Activated naive CD4-positive, alpha-beta T cell treated with anti-CD3 and anti-CD28 coated beads for 36 hours (primary cell): ENCODE data around the gene KIAA1328. TPM values are rescaled to one million over a fixed set of nuclear protein-coding genes. Genes with fewer than 3 reads are reported as not detected.
A peak's percentile ranks its signal among the peaks of the same experiment; 100 is the strongest.

ENCODE experiments used
- CTCF ChIA-PET: fragments of 350-600 bp; sonication (Branson Sonifier 250); formaldehyde crosslinking; loops from one replicate; lab custom pipeline; 2021; ENCODE audit warnings: antibody characterized with exemption; lab: Charles Lee
- DNase-seq: peaks from one replicate; pipeline ENCODE4 v3.0.0-alpha.2; 2020
- H3K27ac Mint-ChIP-seq: one replicate; pipeline ENCODE4 v1.8.0; 2021; ENCODE audit warnings: mild to moderate bottlenecking, mixed read lengths
- H3K27me3 Mint-ChIP-seq: one replicate; pipeline ENCODE4 v1.8.0; 2021; ENCODE audit warnings: low read depth, mixed read lengths
- H3K36me3 Mint-ChIP-seq: one replicate; pipeline ENCODE4 v1.8.0; 2021; ENCODE audit warnings: low read depth, mixed read lengths
- H3K4me1 Mint-ChIP-seq: one replicate; pipeline ENCODE4 v1.8.0; 2021; ENCODE audit warnings: low read depth, mixed read lengths
- H3K4me3 Mint-ChIP-seq: one replicate; pipeline ENCODE4 v1.8.0; 2021; ENCODE audit warnings: mild to moderate bottlenecking, moderate library complexity, mixed read lengths
- H3K9me3 Mint-ChIP-seq: one replicate; pipeline ENCODE4 v1.8.0; 2021; ENCODE audit warnings: mixed read lengths
- intact Hi-C: fragments of 100-400 bp; cut with micrococcal nuclease; formaldehyde crosslinking; loops from one replicate; pipeline ENCODE4 v1.15.1; 2023
- total RNA-seq, 2 experiments: library from RNA; stranded (reverse); gene quantifications; one replicate each; pipeline ENCODE4 v1.2.3, GENCODE V29; 2021

Gene KIAA1328
- total RNA-seq, 2 experiments from 2014 or later = 7.2 to 7.8 TPM

GRCh38 chr18:37207343-37207742 is 378.4 kb downstream of the KIAA1328 start:
- Mint-ChIP-seq H3K9me3 (peaks cover 5% of the 10 kb centered on the region), H3K4me1 (no peaks in the 10 kb centered on the region), H3K27me3 (no peaks in the 10 kb centered on the region), H3K36me3 (peaks cover 19% of the 10 kb centered on the region), H3K4me3 (no peak overlapping the region), H3K27ac (no peak overlapping the region)
- no peak for DNase-seq
- CTCF ChIA-PET = interaction anchor here (0.7 kb wide), 1 partner anchor 171 kb away, joined by 3 read pairs; no protein-coding TSS in a partner anchor
- intact Hi-C loops = no loop called here

GRCh38 chr18:37210781-37211180 is 381.9 kb downstream of the KIAA1328 start:
- intact Hi-C loops = no loop called here
- no peaks in the 10 kb centered on the region for H3K27me3 Mint-ChIP-seq

DNA sequence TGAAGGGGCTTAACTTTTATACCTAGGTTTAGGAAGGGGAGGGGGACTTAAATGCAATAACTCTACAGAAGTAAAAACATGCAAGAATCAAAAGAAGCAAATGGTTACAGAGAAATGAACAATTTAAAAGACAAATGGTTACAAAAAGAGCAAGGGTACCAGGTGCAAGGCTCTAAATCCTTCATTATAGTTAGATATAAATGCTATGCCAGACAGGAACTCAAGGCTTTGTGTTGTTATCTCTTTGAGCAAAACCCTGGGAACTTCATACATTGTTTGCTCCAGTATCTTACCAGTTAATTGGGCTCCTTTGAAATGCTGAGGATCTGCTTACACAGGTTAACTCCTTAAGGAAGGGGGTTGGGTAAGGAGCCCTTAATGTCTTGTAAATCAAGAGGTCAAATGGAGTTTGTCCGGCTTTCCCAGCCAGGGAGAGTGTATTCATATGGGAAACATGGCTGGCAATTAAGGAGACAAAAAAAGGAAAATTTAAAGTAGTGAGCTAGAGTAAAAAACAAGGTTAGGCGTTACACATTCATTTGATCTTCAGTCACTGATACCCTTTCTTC is 389.2 kb downstream of the KIAA1328 start:
- Mint-ChIP-seq H3K27ac (no peak overlapping the region), H3K4me1 (peaks cover 3% of the 10 kb centered on the region), H3K4me3 (no peak overlapping the region), H3K27me3 (no peaks in the 10 kb centered on the region), H3K9me3 (peaks cover 12% of the 10 kb centered on the region), H3K36me3 (peaks cover 31% of the 10 kb centered on the region)
- CTCF ChIA-PET = no interaction called here
- no peak for DNase-seq
- intact Hi-C loops = no loop called here

More at GRCh38 chr18:37210781-37211180, 381.9 kb downstream of the KIAA1328 start:
- Mint-ChIP-seq H3K4me3 (no peak overlapping the region), H3K4me1 (no peaks in the 10 kb centered on the region), H3K9me3 (peaks cover 11% of the 10 kb centered on the region), H3K27ac (no peak overlapping the region), H3K36me3 (peaks cover 26% of the 10 kb centered on the region)
- CTCF ChIA-PET = no interaction called here
- no peak for DNase-seq

DNA sequence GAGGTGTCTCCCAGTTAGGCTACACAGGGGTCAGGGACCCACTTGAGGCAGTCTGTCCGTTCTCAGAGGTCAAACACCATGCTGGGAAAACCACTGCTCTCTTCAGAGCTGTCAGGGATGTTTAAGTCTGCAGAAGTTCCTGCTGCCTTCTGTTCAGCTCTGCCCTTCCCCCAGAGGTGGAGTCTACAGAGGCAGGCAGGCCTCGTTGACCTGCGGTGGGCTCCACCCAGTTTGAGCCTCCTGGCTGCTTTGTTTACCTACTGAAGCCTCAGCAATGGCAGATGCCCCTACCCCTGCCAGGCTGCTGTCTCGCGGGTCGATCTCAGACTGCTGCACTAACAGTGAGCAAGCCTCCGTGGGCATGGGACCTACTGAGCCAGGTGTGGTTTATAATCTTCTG is 390.3 kb downstream of the KIAA1328 start:
- peaks cover 4% of the 10 kb centered on the region for H3K9me3 Mint-ChIP-seq
- H3K36me3 Mint-ChIP-seq = peaks cover 27% of the 10 kb centered on the region
- DNase-seq = no peak
- H3K27me3 Mint-ChIP-seq = no peaks in the 10 kb centered on the region
- no peak overlapping the region for H3K27ac Mint-ChIP-seq
- no peak overlapping the region for H3K4me3 Mint-ChIP-seq
- peaks cover 3% of the 10 kb centered on the region for H3K4me1 Mint-ChIP-seq
- CTCF ChIA-PET = no interaction called here
- intact Hi-C loops = no loop called here

- Mint-ChIP-seq H3K36me3 (peaks cover 25% of the 10 kb centered on the region), H3K4me1 (peaks cover 3% of the 10 kb centered on the region), H3K27ac (peak overlapping the region; percentile 41), H3K4me3 (no peak overlapping the region), H3K27me3 (no peaks in the 10 kb centered on the region), H3K9me3 (peaks cover 2% of the 10 kb centered on the region)
- intact Hi-C loops = no loop called here
- no peak for DNase-seq
- CTCF ChIA-PET = no interaction called here
Measured at GRCh38 chr18:37222354-37222998, 393.5 kb downstream of the KIAA1328 start.

DNA sequence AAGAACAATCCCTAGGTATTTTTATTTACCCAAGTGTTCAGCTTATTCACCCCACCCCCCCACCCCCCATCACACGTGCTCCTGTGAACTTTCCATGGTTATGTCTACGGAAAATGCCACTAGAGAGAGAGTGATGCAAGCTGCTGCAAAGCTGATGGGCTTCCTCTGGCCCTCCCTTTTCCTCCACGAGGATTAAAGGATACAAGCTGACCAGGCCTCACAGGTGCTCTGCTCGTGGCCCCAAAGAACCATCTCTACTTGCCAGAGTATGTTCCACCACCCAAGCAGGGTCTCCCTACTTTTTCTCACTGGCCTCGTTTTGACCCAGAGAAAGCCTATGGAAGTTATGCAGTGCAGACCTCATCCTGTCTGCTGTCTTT is 394.1 kb downstream of the KIAA1328 start:
- CTCF ChIA-PET = no interaction called here
- intact Hi-C loops = no loop called here
- no peak overlapping the region for H3K4me3 Mint-ChIP-seq
- H3K4me1 Mint-ChIP-seq = peaks cover 3% of the 10 kb centered on the region
- H3K36me3 Mint-ChIP-seq = peaks cover 28% of the 10 kb centered on the region
- H3K9me3 Mint-ChIP-seq = peaks cover 2% of the 10 kb centered on the region
- peak overlapping the region; percentile 41 for H3K27ac Mint-ChIP-seq
- no peak for DNase-seq
- H3K27me3 Mint-ChIP-seq = no peaks in the 10 kb centered on the region

DNA sequence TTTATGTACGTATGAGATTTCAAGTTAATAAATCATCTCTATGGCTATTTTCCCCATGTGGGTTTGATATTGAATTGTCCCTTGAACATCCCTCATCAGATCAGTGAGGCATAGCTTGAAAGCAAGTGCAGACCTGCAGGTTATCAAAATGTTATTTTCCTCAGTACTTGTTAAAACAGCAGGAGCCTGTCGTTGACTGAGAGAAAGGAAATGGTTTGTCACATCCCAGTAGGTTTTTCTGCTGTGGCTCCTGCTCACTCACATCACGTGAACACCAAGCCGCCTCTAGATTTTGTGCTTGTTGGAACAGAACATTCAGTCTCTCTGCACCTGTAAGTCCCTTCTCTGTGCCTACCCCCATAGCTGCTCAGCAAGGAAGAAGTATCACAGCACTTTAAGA is 396.4 kb downstream of the KIAA1328 start:
- H3K4me3 Mint-ChIP-seq = no peak overlapping the region
- CTCF ChIA-PET = no interaction called here
- no peaks in the 10 kb centered on the region for H3K27me3 Mint-ChIP-seq
- H3K36me3 Mint-ChIP-seq = peaks cover 30% of the 10 kb centered on the region
- peaks cover 3% of the 10 kb centered on the region for H3K4me1 Mint-ChIP-seq
- H3K27ac Mint-ChIP-seq = no peak overlapping the region
- peaks cover 2% of the 10 kb centered on the region for H3K9me3 Mint-ChIP-seq
- no peak for DNase-seq
- intact Hi-C loops = no loop called here

DNA sequence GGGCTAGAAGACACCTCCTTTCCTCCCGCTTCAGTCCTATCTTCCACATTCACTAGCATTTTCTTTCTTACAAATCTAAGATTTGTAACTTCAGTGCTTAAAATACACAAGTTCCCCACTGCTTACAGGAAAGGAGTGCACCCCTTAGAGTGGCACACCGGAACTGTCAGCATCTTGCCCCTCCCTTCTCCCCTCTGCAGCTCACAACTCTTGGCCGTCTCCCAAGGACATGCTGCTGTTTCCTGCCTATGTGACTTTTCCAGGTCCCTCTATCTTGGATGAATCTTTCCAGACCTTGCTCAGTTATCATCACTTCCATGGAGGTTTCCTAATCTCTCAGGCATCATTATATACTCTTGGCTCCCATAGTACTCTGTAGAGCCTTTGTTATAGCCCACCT is 401.8 kb downstream of the KIAA1328 start:
- Mint-ChIP-seq H3K36me3 (peaks cover 10% of the 10 kb centered on the region), H3K27ac (no peak overlapping the region), H3K4me1 (no peaks in the 10 kb centered on the region), H3K9me3 (peaks cover 2% of the 10 kb centered on the region), H3K4me3 (no peak overlapping the region), H3K27me3 (no peaks in the 10 kb centered on the region)
- intact Hi-C loops = no loop called here
- CTCF ChIA-PET = no interaction called here
- DNase-seq = no peak

- H3K36me3 Mint-ChIP-seq = peaks cover 7% of the 10 kb centered on the region
- H3K4me1 Mint-ChIP-seq = no peaks in the 10 kb centered on the region
- CTCF ChIA-PET = no interaction called here
- H3K27ac Mint-ChIP-seq = no peak overlapping the region
- DNase-seq = no peak
- intact Hi-C loops = no loop called here
- peaks cover 2% of the 10 kb centered on the region for H3K9me3 Mint-ChIP-seq
- no peak overlapping the region for H3K4me3 Mint-ChIP-seq
- H3K27me3 Mint-ChIP-seq = no peaks in the 10 kb centered on the region
Measured at GRCh38 chr18:37231251-37231650, 402.3 kb downstream of the KIAA1328 start.

- intact Hi-C loops = no loop called here
- no peak overlapping the region for H3K27ac Mint-ChIP-seq
- no peaks in the 10 kb centered on the region for H3K36me3 Mint-ChIP-seq
- no peaks in the 10 kb centered on the region for H3K4me1 Mint-ChIP-seq
- CTCF ChIA-PET = interaction anchor here (1.6 kb wide), 1 partner anchor 73 kb away, joined by 3 read pairs; no protein-coding TSS in a partner anchor
- H3K4me3 Mint-ChIP-seq = no peak overlapping the region
- H3K27me3 Mint-ChIP-seq = no peaks in the 10 kb centered on the region
- DNase-seq = no peak
- no peaks in the 10 kb centered on the region for H3K9me3 Mint-ChIP-seq
Measured at GRCh38 chr18:37235583-37235982, 406.7 kb downstream of the KIAA1328 start.

GRCh38 chr18:37238282-37239108 is 409.6 kb downstream of the KIAA1328 start:
- Mint-ChIP-seq H3K27me3 (peaks cover 9% of the 10 kb centered on the region), H3K4me3 (no peak overlapping the region), H3K9me3 (no peaks in the 10 kb centered on the region), H3K4me1 (peaks cover under 1% of the 10 kb centered on the region), H3K36me3 (no peaks in the 10 kb centered on the region), H3K27ac (no peak overlapping the region)
- DNase-seq = no peak
- CTCF ChIA-PET = no interaction called here
- intact Hi-C loops = no loop called here

DNA sequence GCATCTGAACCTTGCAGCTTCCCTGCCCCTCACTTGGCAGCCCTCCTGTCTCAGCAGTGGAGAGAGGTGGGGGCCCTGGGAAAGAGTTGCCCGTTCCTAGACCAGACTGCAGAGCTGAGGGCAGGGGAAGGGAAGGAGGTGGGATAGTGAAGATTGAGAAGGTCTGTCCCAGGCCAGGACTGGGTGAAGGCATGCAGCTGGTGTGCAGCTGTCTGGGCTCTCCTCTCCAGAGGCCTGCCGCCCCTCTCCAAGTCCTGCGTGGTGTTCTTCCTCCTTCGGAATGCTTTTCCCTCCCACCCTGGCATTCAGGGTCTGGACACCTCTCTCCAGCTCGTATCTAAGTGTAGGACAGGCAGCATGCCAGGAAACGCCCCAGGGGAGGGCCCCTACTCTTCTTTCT is 413.2 kb downstream of the KIAA1328 start:
- Mint-ChIP-seq H3K4me1 (peaks cover 2% of the 10 kb centered on the region), H3K36me3 (peaks cover 1% of the 10 kb centered on the region), H3K9me3 (peaks cover 3% of the 10 kb centered on the region), H3K27ac (no peak overlapping the region), H3K4me3 (no peak overlapping the region), H3K27me3 (peaks cover 28% of the 10 kb centered on the region)
- CTCF ChIA-PET = no interaction called here
- intact Hi-C loops = no loop called here
- no peak for DNase-seq
